ENCODE results near the gene KCND2. TPM values are rescaled to one million over a fixed set of nuclear protein-coding genes. Genes with fewer than 3 reads are reported as not detected.

KCND2 gene
- polyA plus RNA-seq, 1 of the 3 experiments (the other 2 are of a cell fraction): not detected

DNA sequence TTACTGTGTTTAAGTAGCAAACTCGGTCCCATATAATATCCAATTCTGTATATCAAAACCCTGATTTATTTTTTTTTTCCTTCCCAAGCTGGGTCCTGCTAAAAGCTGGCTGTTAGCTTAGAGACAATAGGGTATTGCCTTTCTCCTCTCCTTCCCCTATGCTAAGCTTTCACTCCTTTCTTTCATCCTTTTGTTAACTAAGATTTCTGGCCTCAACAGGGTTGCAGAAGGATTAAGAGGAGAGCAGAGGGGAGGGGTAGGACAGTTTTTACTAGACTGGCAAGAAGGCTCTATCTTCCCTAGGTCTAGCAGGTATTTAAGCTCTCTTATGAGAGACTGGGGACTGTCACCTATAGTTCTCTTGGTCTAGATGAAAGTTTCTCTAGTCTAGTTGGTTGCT is 229.2 kb downstream of the KCND2 start:
- H3K9me3 ChIP-seq: no peaks in the 10 kb centered on the region
- H3K9me2 ChIP-seq: no peaks in the 10 kb centered on the region
- H3K27ac ChIP-seq (ENCODE audit: low read depth in 2 of 2, low read length in 1 of 2): no peak overlapping the region
- no peaks in the 10 kb centered on the region for H3F3A ChIP-seq (replicated peaks; ENCODE audit: insufficient read depth)
- no peak for DNase-seq
- CTCF ChIA-PET: interaction anchor here (0.6 kb wide), 1 partner anchor 367 kb away, joined by 3 read pairs; no protein-coding TSS in a partner anchor
- no peak overlapping the region for H3K9ac ChIP-seq
- H3K27me3 ChIP-seq (ENCODE audit: insufficient read depth): no peaks in the 10 kb centered on the region
- no peaks in the 10 kb centered on the region for H4K20me1 ChIP-seq (ENCODE audit: insufficient read depth)
- 0% methylated on average over 1 of the region's 1 CpG for WGBS (ENCODE audit: low lambda C conversion rate)
- no peaks in the 10 kb centered on the region for H3K79me2 ChIP-seq (ENCODE audit: insufficient read depth)
- no peak overlapping the region for H2AFZ ChIP-seq (ENCODE audit: low read depth)
- POLR2A ChIA-PET: no interaction called here
- TF ChIP-seq POLR2AphosphoS5 (IDR thresholded peaks at IDR 0.05; ENCODE audit: low read depth, low read length) (no peak), TCF12 (IDR thresholded peaks at IDR 0.05) (no peak), NRF1 (IDR thresholded peaks at IDR 0.05; ENCODE audit: low read depth, low read length) (no peak), EP300 (IDR thresholded peaks at IDR 0.05; ENCODE audit: borderline replicate concordance in 1 of 2, low read depth in 1 of 2, low read length in 1 of 2) (no peak), JUND (IDR thresholded peaks at IDR 0.05) (no peak), CHD2 (IDR thresholded peaks at IDR 0.05; ENCODE audit: low read length, partially characterized antibody) (no peak), TEAD4 (IDR thresholded peaks at IDR 0.05; ENCODE audit: borderline replicate concordance, insufficient read depth) (no peak), PBX3 (IDR thresholded peaks at IDR 0.05) (no peak), MXI1 (IDR thresholded peaks at IDR 0.05; ENCODE audit: low read depth, low read length) (no peak), RXRA (IDR thresholded peaks at IDR 0.05; ENCODE audit: borderline replicate concordance, low read depth) (no peak), NFIC (IDR thresholded peaks at IDR 0.05; ENCODE audit: borderline replicate concordance) (no peak), RCOR1 (IDR thresholded peaks at IDR 0.05; ENCODE audit: low read length) (no peak), FOXM1 (IDR thresholded peaks at IDR 0.05; ENCODE audit: low read depth) (no peak)
- TF ChIP-seq, protein P1, sequence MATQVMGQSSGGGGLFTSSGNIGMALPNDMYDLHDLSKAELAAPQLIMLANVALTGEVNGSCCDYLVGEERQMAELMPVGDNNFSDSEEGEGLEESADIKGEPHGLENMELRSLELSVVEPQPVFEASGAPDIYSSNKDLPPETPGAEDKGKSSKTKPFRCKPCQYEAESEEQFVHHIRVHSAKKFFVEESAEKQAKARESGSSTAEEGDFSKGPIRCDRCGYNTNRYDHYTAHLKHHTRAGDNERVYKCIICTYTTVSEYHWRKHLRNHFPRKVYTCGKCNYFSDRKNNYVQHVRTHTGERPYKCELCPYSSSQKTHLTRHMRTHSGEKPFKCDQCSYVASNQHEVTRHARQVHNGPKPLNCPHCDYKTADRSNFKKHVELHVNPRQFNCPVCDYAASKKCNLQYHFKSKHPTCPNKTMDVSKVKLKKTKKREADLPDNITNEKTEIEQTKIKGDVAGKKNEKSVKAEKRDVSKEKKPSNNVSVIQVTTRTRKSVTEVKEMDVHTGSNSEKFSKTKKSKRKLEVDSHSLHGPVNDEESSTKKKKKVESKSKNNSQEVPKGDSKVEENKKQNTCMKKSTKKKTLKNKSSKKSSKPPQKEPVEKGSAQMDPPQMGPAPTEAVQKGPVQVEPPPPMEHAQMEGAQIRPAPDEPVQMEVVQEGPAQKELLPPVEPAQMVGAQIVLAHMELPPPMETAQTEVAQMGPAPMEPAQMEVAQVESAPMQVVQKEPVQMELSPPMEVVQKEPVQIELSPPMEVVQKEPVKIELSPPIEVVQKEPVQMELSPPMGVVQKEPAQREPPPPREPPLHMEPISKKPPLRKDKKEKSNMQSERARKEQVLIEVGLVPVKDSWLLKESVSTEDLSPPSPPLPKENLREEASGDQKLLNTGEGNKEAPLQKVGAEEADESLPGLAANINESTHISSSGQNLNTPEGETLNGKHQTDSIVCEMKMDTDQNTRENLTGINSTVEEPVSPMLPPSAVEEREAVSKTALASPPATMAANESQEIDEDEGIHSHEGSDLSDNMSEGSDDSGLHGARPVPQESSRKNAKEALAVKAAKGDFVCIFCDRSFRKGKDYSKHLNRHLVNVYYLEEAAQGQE (IDR thresholded peaks at IDR 0.05; ENCODE audit: low read depth, low read length): no peak
- TF ChIP-seq, protein P2, sequence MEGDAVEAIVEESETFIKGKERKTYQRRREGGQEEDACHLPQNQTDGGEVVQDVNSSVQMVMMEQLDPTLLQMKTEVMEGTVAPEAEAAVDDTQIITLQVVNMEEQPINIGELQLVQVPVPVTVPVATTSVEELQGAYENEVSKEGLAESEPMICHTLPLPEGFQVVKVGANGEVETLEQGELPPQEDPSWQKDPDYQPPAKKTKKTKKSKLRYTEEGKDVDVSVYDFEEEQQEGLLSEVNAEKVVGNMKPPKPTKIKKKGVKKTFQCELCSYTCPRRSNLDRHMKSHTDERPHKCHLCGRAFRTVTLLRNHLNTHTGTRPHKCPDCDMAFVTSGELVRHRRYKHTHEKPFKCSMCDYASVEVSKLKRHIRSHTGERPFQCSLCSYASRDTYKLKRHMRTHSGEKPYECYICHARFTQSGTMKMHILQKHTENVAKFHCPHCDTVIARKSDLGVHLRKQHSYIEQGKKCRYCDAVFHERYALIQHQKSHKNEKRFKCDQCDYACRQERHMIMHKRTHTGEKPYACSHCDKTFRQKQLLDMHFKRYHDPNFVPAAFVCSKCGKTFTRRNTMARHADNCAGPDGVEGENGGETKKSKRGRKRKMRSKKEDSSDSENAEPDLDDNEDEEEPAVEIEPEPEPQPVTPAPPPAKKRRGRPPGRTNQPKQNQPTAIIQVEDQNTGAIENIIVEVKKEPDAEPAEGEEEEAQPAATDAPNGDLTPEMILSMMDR (IDR thresholded peaks at IDR 0.05): no peak
- TF ChIP-seq, protein P3, sequence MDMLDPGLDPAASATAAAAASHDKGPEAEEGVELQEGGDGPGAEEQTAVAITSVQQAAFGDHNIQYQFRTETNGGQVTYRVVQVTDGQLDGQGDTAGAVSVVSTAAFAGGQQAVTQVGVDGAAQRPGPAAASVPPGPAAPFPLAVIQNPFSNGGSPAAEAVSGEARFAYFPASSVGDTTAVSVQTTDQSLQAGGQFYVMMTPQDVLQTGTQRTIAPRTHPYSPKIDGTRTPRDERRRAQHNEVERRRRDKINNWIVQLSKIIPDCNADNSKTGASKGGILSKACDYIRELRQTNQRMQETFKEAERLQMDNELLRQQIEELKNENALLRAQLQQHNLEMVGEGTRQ (IDR thresholded peaks at IDR 0.05; ENCODE audit: borderline replicate concordance, low read depth, low read length): no peak
- H3K4me1 ChIP-seq (ENCODE audit: control insufficient read depth in 1 of 2, insufficient read depth in 2 of 2, low read depth in 1 of 2, low read length in 1 of 2): no peaks in the 10 kb centered on the region
- no peak overlapping the region for H3K4me3 ChIP-seq (ENCODE audit: low read depth in 2 of 2, low read length in 1 of 2)
- H3K36me3 ChIP-seq (replicated peaks in 1 of 2; ENCODE audit: control insufficient read depth in 1 of 2, insufficient read depth in 2 of 2, low read length in 1 of 2): no peaks in the 10 kb centered on the region
- no peak overlapping the region for H3K4me2 ChIP-seq
